MV-4-11 (cell line): ENCODE results near the gene PLEKHG4B.
A peak's percentile ranks its signal among the peaks of the same experiment; 100 is the strongest.
"Not testable (repeated sequence)": the region's sequence is repeated elsewhere in the genome, so short reads cannot be mapped to it uniquely, and the experiment has no call there.

Experiments used
- DNase-seq: peaks from one replicate; lab custom pipeline; 2025; lab: John Stamatoyannopoulos, UW

The PLEKHG4B gene, protein sequence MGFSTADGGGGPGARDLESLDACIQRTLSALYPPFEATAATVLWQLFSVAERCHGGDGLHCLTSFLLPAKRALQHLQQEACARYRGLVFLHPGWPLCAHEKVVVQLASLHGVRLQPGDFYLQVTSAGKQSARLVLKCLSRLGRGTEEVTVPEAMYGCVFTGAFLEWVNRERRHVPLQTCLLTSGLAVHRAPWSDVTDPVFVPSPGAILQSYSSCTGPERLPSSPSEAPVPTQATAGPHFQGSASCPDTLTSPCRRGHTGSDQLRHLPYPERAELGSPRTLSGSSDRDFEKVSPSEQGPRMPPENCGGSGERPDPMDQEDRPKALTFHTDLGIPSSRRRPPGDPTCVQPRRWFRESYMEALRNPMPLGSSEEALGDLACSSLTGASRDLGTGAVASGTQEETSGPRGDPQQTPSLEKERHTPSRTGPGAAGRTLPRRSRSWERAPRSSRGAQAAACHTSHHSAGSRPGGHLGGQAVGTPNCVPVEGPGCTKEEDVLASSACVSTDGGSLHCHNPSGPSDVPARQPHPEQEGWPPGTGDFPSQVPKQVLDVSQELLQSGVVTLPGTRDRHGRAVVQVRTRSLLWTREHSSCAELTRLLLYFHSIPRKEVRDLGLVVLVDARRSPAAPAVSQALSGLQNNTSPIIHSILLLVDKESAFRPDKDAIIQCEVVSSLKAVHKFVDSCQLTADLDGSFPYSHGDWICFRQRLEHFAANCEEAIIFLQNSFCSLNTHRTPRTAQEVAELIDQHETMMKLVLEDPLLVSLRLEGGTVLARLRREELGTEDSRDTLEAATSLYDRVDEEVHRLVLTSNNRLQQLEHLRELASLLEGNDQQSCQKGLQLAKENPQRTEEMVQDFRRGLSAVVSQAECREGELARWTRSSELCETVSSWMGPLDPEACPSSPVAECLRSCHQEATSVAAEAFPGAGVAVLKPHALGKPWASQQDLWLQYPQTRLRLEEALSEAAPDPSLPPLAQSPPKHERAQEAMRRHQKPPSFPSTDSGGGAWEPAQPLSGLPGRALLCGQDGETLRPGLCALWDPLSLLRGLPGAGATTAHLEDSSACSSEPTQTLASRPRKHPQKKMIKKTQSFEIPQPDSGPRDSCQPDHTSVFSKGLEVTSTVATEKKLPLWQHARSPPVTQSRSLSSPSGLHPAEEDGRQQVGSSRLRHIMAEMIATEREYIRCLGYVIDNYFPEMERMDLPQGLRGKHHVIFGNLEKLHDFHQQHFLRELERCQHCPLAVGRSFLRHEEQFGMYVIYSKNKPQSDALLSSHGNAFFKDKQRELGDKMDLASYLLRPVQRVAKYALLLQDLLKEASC (N-terminal part only)

DNA sequence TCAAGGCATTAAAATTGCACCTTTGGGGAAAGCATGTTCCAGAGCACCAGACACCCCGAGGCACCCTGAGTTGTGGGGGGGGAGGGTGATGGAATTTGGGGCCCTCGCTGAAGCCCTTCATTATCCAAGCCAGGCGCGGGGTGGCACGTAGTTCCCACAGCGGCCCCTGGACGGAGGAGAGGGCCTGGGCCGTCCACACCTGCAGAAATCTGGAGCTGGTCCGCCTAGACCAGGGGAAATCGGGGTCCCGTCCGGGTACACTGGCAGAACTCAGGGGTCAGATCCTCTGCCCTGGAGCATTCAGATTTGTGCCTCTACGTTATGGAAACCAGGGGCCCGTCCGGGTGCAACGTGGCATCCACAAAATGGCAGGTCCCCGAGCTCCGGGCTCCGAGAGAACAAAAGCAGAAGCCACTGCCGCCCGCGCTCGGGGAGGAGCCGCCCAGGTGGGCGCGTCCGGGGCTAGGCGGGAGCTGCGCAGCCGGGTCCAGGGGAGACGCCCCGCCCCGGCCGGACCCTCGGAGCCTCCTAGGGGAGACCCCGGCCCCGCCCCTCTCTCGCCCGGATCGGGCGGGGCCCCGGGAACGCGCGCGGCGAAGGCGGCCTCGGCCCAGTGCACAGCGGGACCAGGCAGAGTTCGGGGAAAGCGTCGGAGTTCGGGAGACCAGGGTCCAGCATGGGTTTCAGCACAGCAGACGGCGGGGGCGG, at the start of gene PLEKHG4B:
TSS of gene PLEKHG4B (plus strand) at position 613 of the 708 bp plus-strand sequence. CDS start at position 677, 64 bp downstream.
- DNase-seq, result no peak

DNA sequence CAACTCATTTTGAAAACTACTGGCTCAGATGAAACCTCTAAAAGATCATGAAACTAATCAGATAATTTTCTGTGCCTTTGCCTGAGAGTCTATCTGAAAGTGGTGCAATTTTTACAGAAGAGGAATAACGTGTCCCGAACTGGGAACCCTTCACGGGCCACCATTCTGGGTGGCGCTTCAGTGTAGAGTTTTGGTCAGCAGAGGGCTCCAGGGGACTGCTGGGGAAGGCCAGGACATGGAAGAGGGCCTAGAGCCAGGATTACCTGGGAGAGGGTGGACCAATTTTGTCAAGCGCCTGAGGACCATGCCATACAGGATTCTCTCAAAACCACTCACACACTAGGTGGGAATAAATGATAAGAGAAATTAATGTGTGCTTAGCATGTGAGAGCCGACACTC, 49.7 kb upstream of the PLEKHG4B start:
- no peak for DNase-seq

DNA sequence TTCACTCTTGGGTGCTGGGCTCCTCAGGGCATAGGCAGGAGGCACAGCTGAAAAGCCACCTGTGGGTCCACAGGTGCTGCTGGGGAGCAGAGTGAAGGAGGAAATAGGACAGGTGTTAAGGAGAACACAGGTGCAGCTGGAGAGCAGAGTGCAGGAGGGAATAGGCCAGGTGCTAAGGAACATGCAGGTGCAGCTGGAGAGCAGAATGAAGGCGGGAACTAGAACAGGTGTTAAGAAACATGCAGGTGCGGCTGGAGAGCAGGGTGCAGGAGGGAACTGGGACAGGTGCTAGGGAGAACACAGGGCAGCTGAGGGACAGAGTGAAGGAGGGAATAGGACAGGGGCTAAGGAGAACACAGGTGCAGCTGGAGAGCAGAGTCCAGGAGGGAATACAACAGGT, 43.8 kb upstream of the PLEKHG4B start:
- DNase-seq, result no peak

DNA sequence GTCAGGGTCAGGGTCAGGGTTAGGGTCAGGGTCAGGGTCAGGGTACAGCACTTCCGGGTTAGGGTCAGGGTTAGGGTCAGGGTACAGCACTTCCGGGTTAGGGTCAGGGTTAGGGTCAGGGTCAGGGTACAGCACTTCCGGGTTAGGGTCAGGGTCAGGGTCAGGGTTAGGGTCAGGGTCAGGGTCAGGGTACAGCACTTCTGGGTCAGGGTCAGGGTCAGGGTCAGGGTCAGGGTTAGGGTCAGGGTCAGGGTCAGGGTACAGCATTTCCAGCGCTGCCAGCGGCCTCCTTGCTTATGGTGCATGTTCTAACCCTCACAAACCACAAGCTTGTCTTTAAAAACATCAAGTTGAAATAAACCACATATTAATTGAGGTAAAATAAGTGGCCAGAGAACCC, 42.4 kb upstream of the PLEKHG4B start:
- not testable (repeated sequence) for DNase-seq

DNA sequence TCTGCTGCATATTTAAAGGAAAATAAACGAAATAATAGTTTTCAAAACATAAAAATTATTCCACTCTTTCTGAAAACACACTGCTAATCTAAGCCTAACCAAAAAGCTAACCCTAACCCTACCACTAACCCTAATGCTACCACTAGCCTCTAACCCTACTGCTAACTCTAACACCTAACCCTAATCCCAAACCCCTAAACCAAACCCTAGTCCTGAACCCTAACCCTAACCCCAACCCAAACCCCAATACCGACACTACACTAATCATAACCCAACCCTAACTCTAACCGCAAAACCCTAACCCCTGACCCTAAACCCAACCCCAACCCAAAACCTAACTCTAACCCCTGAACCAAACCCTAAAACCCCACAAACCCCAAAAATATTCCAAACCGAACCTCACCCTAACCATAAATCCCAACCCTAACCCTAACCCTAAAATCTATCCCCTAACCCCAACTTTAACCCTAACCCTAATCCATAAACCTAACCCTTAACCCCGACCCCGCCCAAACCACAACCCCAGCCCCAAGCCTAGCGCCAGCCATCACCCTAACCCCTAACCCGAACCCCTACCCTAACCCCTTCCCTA, 41.9 kb upstream of the PLEKHG4B start:
- no peak for DNase-seq

DNA sequence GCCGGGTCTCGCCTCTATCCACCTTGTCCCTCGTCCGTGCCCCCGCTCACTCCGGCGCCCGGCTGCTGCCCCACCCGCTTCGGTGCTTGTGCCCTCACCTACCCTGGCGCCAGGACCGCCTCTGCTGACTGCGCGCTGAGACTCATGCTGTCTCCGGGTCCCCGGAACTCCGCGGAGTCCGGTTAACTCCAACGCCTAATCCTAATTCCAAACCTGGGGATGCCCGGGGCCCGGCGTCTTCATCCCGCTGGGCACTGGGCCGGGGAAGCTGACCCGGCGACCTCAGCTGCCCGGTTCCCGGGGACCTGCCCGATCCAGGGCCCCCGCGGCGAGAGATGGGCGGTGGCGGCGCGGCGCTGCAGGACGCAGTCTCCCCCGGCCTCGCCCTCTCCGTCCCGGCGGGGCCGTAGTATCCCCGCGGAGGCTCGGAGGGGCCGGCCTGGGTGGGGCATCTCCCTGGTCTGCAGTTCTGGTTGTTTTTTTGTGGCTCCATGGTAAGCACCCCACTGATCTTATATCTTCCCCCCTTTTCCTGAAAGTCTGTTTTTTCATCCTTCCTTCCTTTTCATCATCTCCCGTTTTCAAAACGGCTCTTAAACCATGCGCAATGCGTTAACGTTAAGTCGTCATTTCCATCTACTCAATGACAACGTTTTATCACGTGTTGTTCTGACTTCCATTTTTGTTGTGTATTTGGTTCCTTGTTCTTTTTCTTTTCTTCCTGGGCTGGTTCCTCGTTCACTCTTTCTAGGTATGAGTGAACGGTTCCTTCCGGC, 41.1 kb upstream of the PLEKHG4B start:
- DNase-seq, result no peak

DNA sequence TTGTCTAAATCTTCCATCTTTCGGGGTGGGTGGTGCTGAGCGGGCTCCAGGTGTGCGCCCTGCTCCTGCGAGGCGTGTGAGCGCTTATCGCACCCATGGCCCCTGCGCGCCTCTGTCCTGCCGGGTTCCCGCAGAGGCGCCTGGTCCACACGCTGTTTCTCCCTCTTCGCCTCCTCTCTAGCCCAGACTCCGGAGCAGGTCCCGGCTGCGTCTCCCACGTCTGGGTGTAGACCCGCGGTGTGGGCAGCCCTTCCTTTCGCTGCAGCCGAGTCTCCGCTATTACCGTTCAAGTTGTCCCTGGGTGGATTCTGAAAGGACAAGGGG, 40.5 kb upstream of the PLEKHG4B start:
- no peak for DNase-seq

DNA sequence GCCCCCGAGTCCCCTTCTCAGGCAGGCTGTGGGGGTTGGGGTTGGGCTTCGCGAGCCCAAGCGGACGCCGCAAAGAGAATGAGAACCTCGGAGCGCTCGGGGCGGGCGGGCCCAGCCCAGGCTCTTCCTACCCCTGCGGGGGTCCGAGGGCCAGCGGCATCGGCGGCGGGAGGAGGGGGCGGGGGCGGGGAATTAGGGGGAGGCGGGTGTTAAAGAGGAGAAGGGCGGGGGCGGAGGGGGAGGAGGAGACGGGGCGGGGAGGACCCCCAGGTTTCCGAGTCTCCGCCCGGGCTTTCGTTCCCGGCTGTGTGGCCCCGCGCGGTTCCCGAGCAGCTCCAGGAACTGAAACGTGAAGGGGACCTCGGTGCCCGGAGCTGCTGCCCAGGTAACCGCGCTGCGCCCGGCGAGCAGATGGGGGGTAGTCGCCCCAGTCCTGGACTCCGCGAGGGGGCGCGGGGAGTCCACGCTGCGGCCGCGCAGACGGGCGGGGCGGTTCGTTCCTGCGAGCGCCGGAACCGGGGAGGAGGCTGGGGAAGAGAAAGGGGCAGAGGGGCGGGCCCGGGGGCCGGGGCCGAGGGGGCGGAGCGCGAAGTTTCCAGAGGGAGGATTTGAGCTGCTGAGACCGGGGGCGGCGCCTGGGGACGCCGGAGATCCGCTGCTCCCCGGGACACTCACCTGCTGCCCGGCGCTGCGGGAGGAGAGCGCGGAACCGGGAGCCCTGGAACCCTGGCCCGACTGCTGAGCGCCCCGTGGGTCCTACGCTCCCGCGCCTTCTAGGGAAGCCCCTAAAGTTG, 38.4 kb upstream of the PLEKHG4B start:
- no peak for DNase-seq

DNA sequence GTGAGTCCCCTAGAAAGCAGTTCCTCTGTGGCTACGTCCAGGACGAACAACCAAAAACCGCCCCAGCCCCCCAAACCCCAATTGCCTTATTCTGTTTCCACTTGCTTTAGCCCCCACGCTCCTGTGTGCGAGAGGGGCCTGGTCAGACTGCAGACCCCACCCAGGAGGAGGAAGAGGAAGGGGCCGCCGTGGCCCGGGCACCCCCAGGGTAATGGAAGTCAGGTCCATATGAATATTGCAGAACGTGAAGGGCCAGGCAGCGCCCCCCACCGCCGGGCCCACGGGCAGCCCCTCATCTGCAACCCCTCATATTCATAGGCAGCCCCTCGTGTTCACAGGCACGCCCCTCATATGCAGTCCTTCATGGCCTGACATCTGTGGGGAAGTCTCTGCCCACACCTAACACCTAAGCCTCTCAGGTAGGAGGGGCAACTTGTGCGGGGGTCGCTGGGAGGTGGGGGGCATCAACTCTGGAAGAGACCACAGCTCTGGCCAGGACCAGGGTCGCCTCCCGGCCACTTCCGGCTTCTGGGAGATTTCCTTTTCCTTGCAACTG, 37.7 kb upstream of the PLEKHG4B start:
- DNase-seq, result no peak

DNA sequence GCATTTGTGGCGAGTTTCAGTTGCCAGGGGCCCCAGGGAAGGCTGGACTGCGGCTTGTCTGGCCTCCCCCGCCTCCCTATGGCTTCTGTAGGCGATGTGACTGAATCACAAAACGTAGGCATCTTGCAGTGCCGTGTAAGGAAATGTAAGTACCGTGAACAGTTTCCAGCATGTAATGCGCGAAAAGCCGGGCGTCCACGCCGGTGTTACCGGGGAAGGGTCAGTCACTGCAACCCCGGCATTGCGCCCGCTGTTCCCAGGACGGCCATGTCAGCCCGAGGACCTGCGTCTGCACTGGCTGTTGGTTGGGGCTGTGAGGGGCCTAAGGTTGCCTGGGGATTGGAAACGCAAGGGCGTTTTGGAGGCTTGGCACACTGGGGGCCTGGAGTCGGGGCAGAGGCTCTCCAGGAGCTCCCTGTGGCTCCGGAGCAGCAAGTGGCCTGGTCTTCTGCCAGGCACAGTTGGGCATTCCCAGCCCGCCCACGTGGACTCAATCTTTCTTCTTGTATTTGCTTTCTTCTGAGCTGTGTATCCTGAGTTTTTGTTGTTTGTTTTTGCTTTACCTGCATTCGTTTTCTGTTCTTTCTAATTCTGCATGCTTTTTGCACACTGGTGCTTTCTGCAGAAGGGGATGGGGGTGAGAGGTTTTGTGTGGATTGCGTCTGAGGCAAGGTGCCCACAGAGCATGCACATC, 36.9 kb upstream of the PLEKHG4B start:
- no peak for DNase-seq

DNA sequence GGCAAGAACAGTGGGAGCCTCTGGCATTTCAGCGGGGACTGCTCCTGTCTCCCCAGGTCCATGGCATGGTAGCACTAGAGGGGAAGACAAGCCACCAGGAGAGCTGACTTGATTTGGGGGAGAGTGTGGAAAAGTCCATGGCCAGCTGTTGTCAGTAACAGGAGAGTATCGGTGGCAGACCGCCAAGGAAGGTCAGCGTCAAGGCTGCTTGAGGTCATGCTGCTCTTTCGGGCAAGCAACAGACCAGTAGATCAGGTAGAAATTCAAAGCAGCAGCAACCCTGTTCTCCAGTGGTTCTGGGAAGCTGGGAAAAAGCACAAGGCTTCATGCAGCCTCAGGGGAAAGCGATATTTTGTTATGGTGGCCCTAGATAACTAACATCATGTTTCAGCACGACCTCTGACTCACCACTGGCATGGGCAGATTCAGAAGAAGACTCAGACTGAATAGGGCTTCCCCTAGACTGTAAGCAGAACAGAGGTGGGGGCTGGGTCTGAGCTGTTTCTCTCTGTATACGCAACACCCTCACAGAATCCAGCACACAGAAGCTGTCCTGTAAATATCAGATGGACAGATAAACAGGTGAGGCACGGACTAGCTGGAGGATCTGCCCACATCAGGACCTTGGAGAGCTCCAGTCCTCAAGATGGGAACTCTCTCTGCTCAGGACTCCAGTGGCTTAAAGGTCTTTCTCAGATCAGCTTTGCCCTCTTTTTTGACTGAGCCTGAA, 35.2 kb upstream of the PLEKHG4B start:
- DNase-seq, result peak; percentile 9

DNA sequence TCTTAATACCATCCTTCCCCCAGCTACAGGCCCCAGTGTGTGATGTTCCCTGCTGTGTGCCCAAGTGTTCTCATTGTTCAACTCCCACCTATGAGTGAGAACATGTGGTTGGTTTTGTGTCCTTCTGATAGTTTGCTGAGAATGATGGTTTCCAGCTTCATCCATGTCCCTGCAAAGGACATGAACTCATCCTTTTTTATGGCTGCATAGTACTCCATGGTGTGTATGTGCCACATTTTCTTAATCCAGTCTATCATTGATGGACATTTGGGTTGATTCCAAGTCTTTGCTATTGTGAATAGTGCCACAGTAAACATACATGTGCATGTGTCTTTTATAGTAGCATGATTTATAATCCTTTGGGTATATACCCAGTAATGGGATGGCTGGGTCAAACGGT, 31.7 kb upstream of the PLEKHG4B start:
- not testable (repeated sequence) for DNase-seq

DNA sequence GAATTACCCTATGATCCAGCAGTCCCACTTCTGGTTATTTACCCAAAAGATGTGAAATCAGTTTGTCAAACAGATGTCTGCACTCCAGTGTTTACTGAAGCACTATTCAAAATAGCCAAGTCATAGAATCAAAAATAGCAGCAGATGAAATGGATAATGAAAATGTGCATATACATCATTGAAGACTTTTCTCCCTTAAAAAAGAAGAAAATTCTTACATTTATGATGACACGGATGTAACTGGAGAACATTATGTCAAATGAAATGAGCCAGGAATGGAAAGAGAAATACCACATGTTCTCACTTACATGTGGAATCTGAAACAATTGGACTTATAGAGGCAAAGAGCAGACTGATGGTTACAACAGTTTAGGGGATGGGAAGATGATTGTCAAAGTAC, 21.5 kb upstream of the PLEKHG4B start:
- DNase-seq, result no peak

DNA sequence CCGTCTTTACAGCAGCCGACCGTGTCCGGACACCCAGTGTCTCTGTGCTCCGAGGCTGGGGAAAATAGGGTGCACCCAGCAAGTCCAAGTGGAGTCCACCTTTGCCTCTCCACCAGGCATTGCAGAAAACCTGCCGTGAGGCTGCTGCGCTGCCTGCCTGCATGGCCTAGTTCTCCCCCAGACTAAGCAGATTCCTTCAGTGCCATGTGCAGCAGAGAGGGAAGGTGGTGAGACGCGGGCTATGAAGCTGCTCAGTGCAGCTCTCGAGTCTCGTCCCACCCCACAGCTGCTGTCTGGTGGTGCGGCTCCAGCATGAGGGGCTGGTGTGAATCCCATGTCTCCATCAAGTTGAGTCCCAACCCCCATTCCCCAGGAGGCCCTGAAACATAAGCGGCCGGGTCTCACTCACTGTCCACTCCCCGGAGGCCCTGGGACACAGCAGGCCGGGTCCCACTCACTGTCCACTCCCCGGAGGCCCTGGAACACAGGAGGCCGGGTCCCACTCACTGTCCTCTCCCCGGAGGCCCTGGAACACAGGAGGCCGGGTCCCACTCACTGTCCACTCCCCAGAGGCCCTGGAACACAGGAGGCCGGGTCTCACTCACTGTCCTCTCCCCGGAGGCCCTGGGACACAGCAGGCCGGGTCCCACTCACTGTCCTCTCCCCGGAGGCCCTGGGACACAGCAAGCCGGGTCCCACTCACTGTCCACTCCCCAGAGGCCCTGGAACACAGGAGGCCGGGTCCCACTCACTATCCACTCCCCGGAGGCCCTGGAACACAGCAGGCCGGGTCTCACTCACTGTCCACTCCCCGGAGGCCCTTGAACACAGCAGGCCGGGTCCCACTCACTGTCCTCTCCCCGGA, 19.4 kb upstream of the PLEKHG4B start:
- DNase-seq, result not testable (repeated sequence)

DNA sequence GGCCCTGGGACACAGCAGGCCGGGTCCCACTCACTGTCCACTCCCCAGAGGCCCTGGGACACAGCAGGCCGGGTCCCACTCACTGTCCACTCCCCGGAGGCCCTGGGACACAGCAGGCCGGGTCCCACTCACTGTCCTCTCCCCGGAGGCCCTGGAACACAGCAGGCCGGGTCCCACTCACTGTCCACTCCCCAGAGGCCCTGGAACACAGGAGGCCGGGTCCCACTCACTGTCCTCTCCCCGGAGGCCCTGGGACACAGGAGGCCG, 18.9 kb upstream of the PLEKHG4B start:
- DNase-seq, result not testable (repeated sequence)

DNA sequence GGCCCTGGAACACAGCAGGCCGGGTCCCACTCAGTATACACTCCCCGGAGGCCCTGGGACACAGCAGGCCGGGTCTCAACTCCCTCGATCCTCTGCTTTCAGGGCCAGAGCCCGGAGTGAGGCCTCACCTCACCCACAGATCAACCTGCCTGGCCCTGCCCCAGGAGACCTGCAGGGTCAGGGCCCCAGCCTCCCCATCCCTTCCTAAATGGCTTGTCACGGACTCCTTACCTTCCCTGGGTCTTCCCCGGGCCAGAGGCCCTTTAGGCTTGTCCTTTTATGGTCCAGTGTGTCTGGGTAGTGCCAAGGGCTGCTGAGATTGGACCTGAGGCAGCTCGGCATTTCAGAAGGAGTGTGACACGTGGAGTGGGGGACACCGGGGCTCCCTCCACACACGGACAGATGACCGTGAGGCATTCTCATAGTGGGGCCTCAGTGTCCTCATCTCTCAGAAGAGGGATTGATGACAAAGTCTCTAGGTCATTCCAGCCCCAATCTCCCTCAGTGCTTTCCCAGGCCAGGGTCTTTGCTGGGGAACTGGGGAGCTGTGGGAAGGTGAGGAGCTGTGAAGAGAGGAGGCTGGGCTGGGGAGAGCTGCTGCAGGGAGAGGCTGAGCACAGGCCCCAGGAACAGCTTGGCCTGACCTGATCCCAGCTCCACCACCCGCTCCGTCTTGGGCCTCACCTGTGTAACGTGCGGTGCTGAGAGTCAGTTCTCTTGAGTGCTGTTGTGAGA, 18.0 kb upstream of the PLEKHG4B start:
- no peak for DNase-seq
